Activated CD8-positive, alpha-beta memory T cell treated with anti-CD3 and anti-CD28 coated beads, Interleukin-2, amount 50 U/mL, for 1 hour (primary cell): ENCODE data around the gene RCAN2.
"Not testable (repeated sequence)": the region's sequence is repeated elsewhere in the genome, so short reads cannot be mapped to it uniquely, and the experiment has no call there.

Experiments used
- DNase-seq: peaks from one replicate; pipeline ENCODE4 v3.0.0-alpha.2; 2020; ENCODE audit errors: extremely low read depth

The RCAN2 gene

GRCh38 chr6:46440141-46440540 lies 51.1 kb downstream of the RCAN2 start:
- no peak for DNase-seq

- DNase-seq, result no peak
Observed at GRCh38 chr6:46438245-46438644, 53.0 kb downstream of the RCAN2 start.

GRCh38 chr6:46437671-46438221 lies 53.5 kb downstream of the RCAN2 start:
- DNase-seq, result no peak

GRCh38 chr6:46422619-46423018 lies 68.6 kb downstream of the RCAN2 start:
- no peak for DNase-seq

GRCh38 chr6:46421939-46422338 lies 69.3 kb downstream of the RCAN2 start:
- no peak for DNase-seq

- DNase-seq, result no peak
Observed at GRCh38 chr6:46420921-46421638, 70.2 kb downstream of the RCAN2 start.

GRCh38 chr6:46419576-46420002 lies 71.7 kb downstream of the RCAN2 start:
- DNase-seq, result no peak

GRCh38 chr6:46414398-46414797 lies 76.9 kb downstream of the RCAN2 start:
- no peak for DNase-seq

GRCh38 chr6:46412662-46413061 lies 78.6 kb downstream of the RCAN2 start:
- no peak for DNase-seq

- DNase-seq, result no peak
Observed at GRCh38 chr6:46411456-46412197, 79.6 kb downstream of the RCAN2 start.

- no peak for DNase-seq
Observed at GRCh38 chr6:46410334-46410953, 80.8 kb downstream of the RCAN2 start.

- DNase-seq, result no peak
Observed at GRCh38 chr6:46407776-46408530, 83.3 kb downstream of the RCAN2 start.

- DNase-seq, result no peak
Observed at GRCh38 chr6:46407246-46407645, 84.0 kb downstream of the RCAN2 start.

GRCh38 chr6:46405620-46406180 lies 85.5 kb downstream of the RCAN2 start:
- DNase-seq, result not testable (repeated sequence)

GRCh38 chr6:46400898-46401297 lies 90.4 kb downstream of the RCAN2 start:
- no peak for DNase-seq

- DNase-seq, result no peak
Observed at GRCh38 chr6:46395530-46395929, 95.7 kb downstream of the RCAN2 start.

GRCh38 chr6:46393940-46394337 lies 97.3 kb downstream of the RCAN2 start:
- DNase-seq, result no peak

GRCh38 chr6:46393161-46393939 lies 97.9 kb downstream of the RCAN2 start:
- no peak for DNase-seq

- no peak for DNase-seq
Observed at GRCh38 chr6:46392294-46392693, 99.0 kb downstream of the RCAN2 start.

- no peak for DNase-seq
Observed at GRCh38 chr6:46390153-46390876, 100.9 kb downstream of the RCAN2 start.
